Left forelimb (tissue), 1 donor: ENCODE results near the gene ADGB.

ENCODE experiments used
- DNase-seq: peaks from one replicate; pipeline ENCODE4 v3.0.0-alpha.2; 2018; ENCODE audit warnings: low spot score

The ADGB gene

GRCh38 chr6:146634022-146634421 lies 35.2 kb downstream of the ADGB start:
- no peak for DNase-seq

- DNase-seq, result no peak
Observed at GRCh38 chr6:146635165-146635564, 36.4 kb downstream of the ADGB start.

- DNase-seq, result no peak
Observed at GRCh38 chr6:146636481-146636880, 37.7 kb downstream of the ADGB start.

GRCh38 chr6:146642921-146643320 lies 44.1 kb downstream of the ADGB start:
- DNase-seq, result no peak

GRCh38 chr6:146650799-146651481 lies 52.2 kb downstream of the ADGB start:
- no peak for DNase-seq

- no peak for DNase-seq
Observed at GRCh38 chr6:146651482-146651863, 52.7 kb downstream of the ADGB start.

GRCh38 chr6:146657432-146657831 lies 58.7 kb downstream of the ADGB start:
- DNase-seq, result no peak

- DNase-seq, result no peak
Observed at GRCh38 chr6:146664871-146665360, 66.1 kb downstream of the ADGB start.

GRCh38 chr6:146666909-146667308 lies 68.1 kb downstream of the ADGB start:
- no peak for DNase-seq

- DNase-seq, result no peak
Observed at GRCh38 chr6:146670161-146670560, 71.4 kb downstream of the ADGB start.

- no peak for DNase-seq
Observed at GRCh38 chr6:146673069-146673468, 74.3 kb downstream of the ADGB start.

- DNase-seq, result no peak
Observed at GRCh38 chr6:146679386-146679785, 80.6 kb downstream of the ADGB start.

- DNase-seq, result no peak
Observed at GRCh38 chr6:146682919-146683318, 84.1 kb downstream of the ADGB start.

GRCh38 chr6:146689806-146690205 lies 91.0 kb downstream of the ADGB start:
- no peak for DNase-seq

- no peak for DNase-seq
Observed at GRCh38 chr6:146693342-146693741, 94.6 kb downstream of the ADGB start.

GRCh38 chr6:146697921-146698320 lies 99.1 kb downstream of the ADGB start:
- DNase-seq, result no peak

GRCh38 chr6:146700078-146700686 lies 101.4 kb downstream of the ADGB start:
- DNase-seq, result peak; percentile 65

- no peak for DNase-seq
Observed at GRCh38 chr6:146701632-146702031, 102.9 kb downstream of the ADGB start.

- DNase-seq, result no peak
Observed at GRCh38 chr6:146709036-146709622, 110.4 kb downstream of the ADGB start.

- DNase-seq, result no peak
Observed at GRCh38 chr6:146719387-146719786, 120.6 kb downstream of the ADGB start.

GRCh38 chr6:146739696-146740095 lies 140.9 kb downstream of the ADGB start:
- no peak for DNase-seq

- no peak for DNase-seq
Observed at GRCh38 chr6:146741609-146742008, 142.8 kb downstream of the ADGB start.

GRCh38 chr6:146753306-146753705 lies 154.5 kb downstream of the ADGB start:
- no peak for DNase-seq
